Endothelial cell of umbilical vein (primary cell): ENCODE data around the gene NLE1. TPM values are rescaled to one million over a fixed set of nuclear protein-coding genes. Genes with fewer than 3 reads are reported as not detected.

Source experiments
- BruUV-seq: library from RNA; stranded (reverse); fragments of 400-500 nt; replicated peaks from 2 replicates; lab custom pipeline; 2021; lab: Mats Ljungman, UMichigan
- CTCF ChIA-PET: fragments of 300-600, 350-600 bp; sonication (Branson Sonifier 250); formaldehyde crosslinking; loops from one replicate; lab custom pipeline; 2021; ENCODE audit warnings: antibody characterized with exemption, inconsistent platforms; lab: Charles Lee
- POLR2A ChIA-PET: fragments of 300-600, 350-600 bp; sonication (Branson Sonifier 250); formaldehyde crosslinking; loops from one replicate; lab custom pipeline; 2021; ENCODE audit warnings: antibody characterized with exemption, inconsistent platforms; lab: Charles Lee
- DNase-seq: peaks from one replicate; pipeline ENCODE4 v3.0.0-alpha.2; 2011; ENCODE audit warnings: low read depth, low spot score
- FAIRE-seq: peaks from 2 replicates; lab custom pipeline; 2011; peaks lifted over from hg19 to GRCh38; lab: Jason Lieb, UNC
- H2AFZ ChIP-seq: 2 replicates; pipeline ENCODE4 v1.6.0; 2012; ENCODE audit warnings: low read depth, low read length, control low read depth, inconsistent platforms
- H3K27ac ChIP-seq: 2 replicates; pipeline ENCODE4 v1.5.1; 2011; ENCODE audit warnings: low read depth, mild to moderate bottlenecking, control low read depth, low read length, moderate library complexity; ENCODE audit not compliant: insufficient read depth
- H3K27me3 ChIP-seq, 2 experiments: 2 replicates each; pipeline versions ENCODE4 v1.6.0 to v1.6.1; 2011; ENCODE audit warnings: low read length in 2 of 2, mixed read lengths in 1 of 2; ENCODE audit not compliant: control insufficient read depth in 2 of 2, insufficient read depth in 2 of 2
- H3K36me3 ChIP-seq, 2 experiments: 2 replicates in 1 of 2; 3 replicates in 1 of 2; pipeline ENCODE4 v1.5.1; 2011; ENCODE audit warnings: low read length in 2 of 2, mild to moderate bottlenecking in 1 of 2, moderate library complexity in 1 of 2; ENCODE audit not compliant: control insufficient read depth in 2 of 2, insufficient read depth in 2 of 2; ENCODE audit errors: extremely low read depth in 1 of 2
- H3K4me1 ChIP-seq: 3 replicates; pipeline ENCODE4 v1.5.1; 2011; ENCODE audit warnings: mild to moderate bottlenecking, low read length; ENCODE audit not compliant: control insufficient read depth, insufficient read depth; ENCODE audit errors: extremely low read depth
- H3K4me2 ChIP-seq: 2 replicates; pipeline ENCODE4 v1.6.1; 2011; ENCODE audit warnings: low read length, control low read depth, mixed read lengths; ENCODE audit not compliant: insufficient read depth
- H3K4me3 ChIP-seq, 3 experiments: fragments of 200-600 bp in 1 of 3; sonication (generic), shearing (Covaris generic) in 1 of 3; replicated peaks in 1 of 3; 2 replicates each; pipeline ENCODE4 v1.5.1; 2011 to 2016; ENCODE audit warnings: control low read depth in 3 of 3, low read length in 3 of 3, mild to moderate bottlenecking in 2 of 3, inconsistent platforms in 1 of 3, low read depth in 1 of 3, moderate library complexity in 1 of 3; ENCODE audit not compliant: insufficient read depth in 1 of 3
- H3K79me2 ChIP-seq: 2 replicates; pipeline ENCODE4 v1.6.0; 2012; ENCODE audit warnings: low read length, inconsistent platforms; ENCODE audit not compliant: control insufficient read depth, insufficient read depth
- H3K9ac ChIP-seq: replicated peaks from 2 replicates; pipeline ENCODE3; 2011; ENCODE audit warnings: low read length, control low read depth; ENCODE audit not compliant: insufficient read depth; ENCODE audit errors: extremely low read depth
- H3K9me1 ChIP-seq: replicated peaks from 3 replicates; pipeline ENCODE4 v1.6.0; 2011; ENCODE audit warnings: mild to moderate bottlenecking, low read length; ENCODE audit not compliant: control insufficient read depth, insufficient read depth; ENCODE audit errors: extremely low read depth
- H3K9me3 ChIP-seq: replicated peaks from 2 replicates; pipeline ENCODE4 v1.5.1; 2012; ENCODE audit warnings: low read length, inconsistent platforms; ENCODE audit not compliant: control insufficient read depth, insufficient read depth
- H4K20me1 ChIP-seq: replicated peaks from 2 replicates; pipeline ENCODE3; 2011; ENCODE audit warnings: mild to moderate bottlenecking, low read length; ENCODE audit not compliant: control insufficient read depth, insufficient read depth; ENCODE audit errors: extremely low read depth
- CTCF ChIP-seq, 2 donors: IDR thresholded peaks; 1 replicate in 1 of 2; 2 replicates in 1 of 2; pipeline ENCODE4 v1.5.1; 2011; ENCODE audit warnings: low read length in 2 of 2, mild to moderate bottlenecking in 2 of 2, moderate library complexity in 2 of 2, control low read depth in 1 of 2, inconsistent platforms in 1 of 2, low read depth in 1 of 2; ENCODE audit not compliant: insufficient read depth in 1 of 2; ENCODE audit errors: extremely low read depth in 1 of 2
- EZH2 ChIP-seq: IDR thresholded peaks from 2 replicates; pipeline ENCODE4 v1.6.1; 2012; ENCODE audit warnings: borderline replicate concordance, low read depth, mild to moderate bottlenecking, moderate library complexity, low read length, inconsistent platforms; ENCODE audit not compliant: severe bottlenecking
- FOS ChIP-seq: IDR thresholded peaks from 2 replicates; pipeline ENCODE4 v1.6.1; 2011; ENCODE audit warnings: mild to moderate bottlenecking, low read length, moderate library complexity, borderline replicate concordance; ENCODE audit not compliant: insufficient read depth
- GATA2 ChIP-seq: IDR thresholded peaks from 2 replicates; pipeline ENCODE4 v1.7.0; 2011; ENCODE audit warnings: low read depth, mild to moderate bottlenecking, moderate library complexity, mixed read lengths, low read length; ENCODE audit not compliant: insufficient read length, insufficient read depth
- JUN ChIP-seq: IDR thresholded peaks from 2 replicates; pipeline ENCODE4 v1.6.1; 2011; ENCODE audit warnings: borderline replicate concordance, low read depth; ENCODE audit not compliant: insufficient read length, insufficient read depth
- MAX ChIP-seq: IDR thresholded peaks from 2 replicates; pipeline ENCODE4 v1.6.1; 2011; ENCODE audit not compliant: insufficient read depth, insufficient read length
- MYC ChIP-seq: IDR thresholded peaks from one replicate; pipeline ENCODE4 v1.6.1; 2011; ENCODE audit warnings: mild to moderate bottlenecking, low read depth, low read length
- POLR2A ChIP-seq: IDR thresholded peaks from 2 replicates; pipeline ENCODE4 v1.6.1; 2012; ENCODE audit warnings: low read depth, mild to moderate bottlenecking, control low read depth, low read length
- POLR2AphosphoS5 ChIP-seq: IDR thresholded peaks from 2 replicates; pipeline ENCODE4 v1.6.1; 2012; ENCODE audit warnings: low read depth, mild to moderate bottlenecking, control low read depth, low read length, moderate library complexity; ENCODE audit not compliant: insufficient read depth
- dilution Hi-C: fragments of 300-500 bp; cut with MboI; formaldehyde crosslinking; loops from one replicate; pipeline ENCODE4 v1.15.0; 2019; ENCODE audit warnings: low sequenced_read_pairs; ENCODE audit not compliant: extremely low pct_ligation_motif_present
- intact Hi-C: fragments of 100-400 bp; cut with micrococcal nuclease; formaldehyde crosslinking; loops from one replicate; pipeline ENCODE4 v1.10.0; 2022
- polyA plus RNA-seq, 4 experiments: library from polyadenylated mRNA; depleted of rRNA in 3 of 4; stranded (reverse) in 3 of 4; unstranded in 1 of 4; fragments of >200 nt; gene quantifications; 2 replicates each; pipeline versions ENCODE4 v1.2.1 to v1.2.3, GENCODE V29; 2011 to 2012; ENCODE audit warnings: missing spikeins in 1 of 4
- total RNA-seq: library from RNA; stranded (reverse); gene quantifications from 2 replicates; pipeline ENCODE4 v1.2.3, GENCODE V29; 2021

The NLE1 gene
- total and polyA plus RNA-seq, 2 donors (not counting 3 experiments of a cell fraction or from before 2014, with no cell fraction given): 19.1 to 22.8 TPM

- H3K27ac ChIP-seq: no peak overlapping the region
- H2AFZ ChIP-seq: no peak overlapping the region
- TF ChIP-seq POLR2AphosphoS5: no peak
- TF ChIP-seq EZH2: no peak
- TF ChIP-seq MAX: no peak
- TF ChIP-seq FOS: no peak
- TF ChIP-seq JUN: no peak
- no peak for TF ChIP-seq POLR2A
- TF ChIP-seq GATA2: no peak
- TF ChIP-seq CTCF (IDR thresholded peaks at IDR 0.05; ENCODE audit: extremely low read depth in 1 of 2, insufficient read depth in 1 of 2, low read depth in 1 of 2, low read length in 2 of 2): no peak
- TF ChIP-seq MYC: no peak
- DNase-seq (no peak), FAIRE-seq (no peak)
- no peak overlapping the region for H3K4me2 ChIP-seq
- H3K27me3 ChIP-seq: no peaks in the 10 kb centered on the region
- dilution Hi-C loops (no loop called here), intact Hi-C loops (no loop called here)
- peaks cover 0 to 14% of the 10 kb centered on the region in 2 experiments for H3K36me3 ChIP-seq
- no peak overlapping the region for H3K9ac ChIP-seq
- no peaks in the 10 kb centered on the region for H3K79me2 ChIP-seq
- no peaks in the 10 kb centered on the region for H4K20me1 ChIP-seq
- H3K4me3 ChIP-seq: no peak overlapping the region
- no peaks in the 10 kb centered on the region for H3K9me3 ChIP-seq
- POLR2A ChIA-PET: no interaction called here
- CTCF ChIA-PET: interaction anchor here (0.8 to 1.7 kb wide), 2 partner anchors 13 to 585 kb away, joined by 3 to 6 read pairs; no protein-coding TSS in a partner anchor
- H3K4me1 ChIP-seq: no peaks in the 10 kb centered on the region
- BruUV-seq: no TSS peak
- H3K9me1 ChIP-seq: no peaks in the 10 kb centered on the region
These were observed 14.2 kb downstream of the NLE1 start for GRCh38 chr17:35127751-35128514.
